Astrocyte of the spinal cord (primary cell): ENCODE measurements around the gene KLF11.

Source experiments
- DNase-seq: peaks from one replicate; pipeline ENCODE4 v3.0.0; 2011; ENCODE audit warnings: low read depth, low spot score
- H3K4me3 ChIP-seq: 2 replicates; pipeline ENCODE4 v1.5.1; 2011; ENCODE audit warnings: low read depth, mild to moderate bottlenecking, low read length, moderate library complexity
- CTCF ChIP-seq: IDR thresholded peaks from 2 replicates; pipeline ENCODE4 v1.5.1; 2012; ENCODE audit warnings: low read depth, mild to moderate bottlenecking, low read length, inconsistent platforms
- in situ Hi-C: cut with HindIII; loops from 2 replicates; pipeline ENCODE4 v1.10.0; 2017; ENCODE audit warnings: low sequenced_read_pairs

Gene KLF11

GRCh38 chr2:10059552-10060335 lies 16.4 kb downstream of the KLF11 start:
- DNase-seq = no peak
- TF ChIP-seq CTCF = no peak

GRCh38 chr2:10061221-10061925 lies 18.0 kb downstream of the KLF11 start:
- no peak for DNase-seq
- TF ChIP-seq CTCF = no peak
- in situ Hi-C loops = no loop called here
- H3K4me3 ChIP-seq = no peak overlapping the region

More at GRCh38 chr2:10059552-10060335, 16.4 kb downstream of the KLF11 start:
- in situ Hi-C loops = no loop called here
- no peak overlapping the region for H3K4me3 ChIP-seq

- no peak for TF ChIP-seq CTCF
- no peak overlapping the region for H3K4me3 ChIP-seq
- in situ Hi-C loops = no loop called here
- no peak for DNase-seq
These were observed 19.6 kb downstream of the KLF11 start for GRCh38 chr2:10062931-10063365.

GRCh38 chr2:10063566-10063965 lies 20.2 kb downstream of the KLF11 start:
- in situ Hi-C loops = no loop called here
- no peak for DNase-seq
- no peak for TF ChIP-seq CTCF
- H3K4me3 ChIP-seq = no peak overlapping the region

- in situ Hi-C loops = no loop called here
- no peak overlapping the region for H3K4me3 ChIP-seq
- TF ChIP-seq CTCF = no peak
- no peak for DNase-seq
These were observed 21.8 kb downstream of the KLF11 start for GRCh38 chr2:10064932-10065772.

- TF ChIP-seq CTCF = no peak
- no peak overlapping the region for H3K4me3 ChIP-seq
- in situ Hi-C loops = no loop called here
- DNase-seq = no peak
These were observed 22.4 kb downstream of the KLF11 start for GRCh38 chr2:10065773-10066055.
